HG03066 (cell line): ENCODE results near the gene STAT2.

Source experiments
- ATAC-seq: cut with Tn5 transposase; IDR thresholded peaks from one replicate; pipeline ENCODE4 v1.9.1; 2021; ENCODE audit warnings: low read depth; ENCODE audit not compliant: unreplicated experiment

STAT2 gene

GRCh38 chr12:56298828-56299227 lies 61.1 kb downstream of the STAT2 start:
- no peak for ATAC-seq

DNA sequence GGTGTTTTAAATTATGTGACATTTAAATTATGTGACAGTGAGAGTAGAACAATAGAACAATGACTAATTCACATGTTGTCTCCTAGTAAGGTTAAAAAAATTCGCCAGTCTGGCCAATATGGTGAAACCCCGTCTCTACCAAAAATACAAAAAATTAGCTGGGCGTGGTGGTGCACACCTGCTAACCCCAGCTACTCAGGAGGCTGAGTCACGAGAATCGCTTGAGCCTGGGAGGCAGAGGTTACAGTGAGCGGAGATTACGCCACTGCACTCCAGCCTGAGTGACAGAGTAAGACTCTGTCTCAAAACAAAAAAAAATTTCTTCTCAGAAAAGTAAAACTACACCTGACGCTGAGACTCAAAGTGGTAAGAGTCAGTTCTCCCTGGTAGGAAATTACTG lies 62.5 kb downstream of the STAT2 start:
- no peak for ATAC-seq

GRCh38 chr12:56296295-56296694 lies 63.6 kb downstream of the STAT2 start:
- ATAC-seq = no peak

- ATAC-seq = no peak
These were observed 66.1 kb downstream of the STAT2 start for GRCh38 chr12:56293795-56294194.
